Liver (tissue), 9 donors: Measurements from ENCODE around the gene STC2. TPM values are rescaled to one million over a fixed set of nuclear protein-coding genes. Genes with fewer than 3 reads are reported as not detected.
A peak's percentile ranks its signal among the peaks of the same experiment; 100 is the strongest.

Experiments used
- DNase-seq: peaks from one replicate; pipeline ENCODE4 v3.0.0-alpha.2; 2017; ENCODE audit warnings: low spot score
- H3K27ac ChIP-seq, 2 donors: one replicate each; pipeline ENCODE4 v1.7.0; 2013; ENCODE audit warnings: inconsistent platforms in 2 of 2, low read length in 2 of 2, control low read depth in 1 of 2, low read depth in 1 of 2, mild to moderate bottlenecking in 1 of 2
- H3K27me3 ChIP-seq, 4 donors: one replicate each; pipeline versions ENCODE4 v1.6.1 to v1.7.0; 2013; ENCODE audit warnings: low read length in 3 of 4, inconsistent platforms in 1 of 4, mild to moderate bottlenecking in 1 of 4, moderate library complexity in 1 of 4; ENCODE audit not compliant: control insufficient read depth in 4 of 4, insufficient read depth in 4 of 4
- H3K36me3 ChIP-seq, 4 donors: one replicate each; pipeline versions ENCODE4 v1.6.1 to v1.7.0; 2013; ENCODE audit warnings: low read length in 3 of 4, mild to moderate bottlenecking in 3 of 4, low read depth in 1 of 4, moderate library complexity in 1 of 4; ENCODE audit not compliant: control insufficient read depth in 4 of 4, insufficient read depth in 3 of 4
- H3K4me1 ChIP-seq, 4 donors: one replicate each; pipeline versions ENCODE4 v1.6.1 to v1.7.0; 2013; ENCODE audit warnings: low read length in 3 of 4, mild to moderate bottlenecking in 3 of 4, moderate library complexity in 1 of 4; ENCODE audit not compliant: control insufficient read depth in 4 of 4, insufficient read depth in 4 of 4
- H3K4me3 ChIP-seq, 3 donors: one replicate each; pipeline versions ENCODE4 v1.6.1 to v1.7.0; 2013; ENCODE audit warnings: low read length in 3 of 3, control low read depth in 1 of 3, low read depth in 1 of 3, mild to moderate bottlenecking in 1 of 3
- H3K9ac ChIP-seq, 2 donors: one replicate each; pipeline ENCODE4 v1.7.0; 2013; ENCODE audit warnings: low read length in 2 of 2, mild to moderate bottlenecking in 2 of 2, moderate library complexity in 2 of 2, control low read depth in 1 of 2, low read depth in 1 of 2
- H3K9me3 ChIP-seq, 4 donors: one replicate each; pipeline versions ENCODE4 v1.6.1 to v1.7.0; 2013; ENCODE audit warnings: low read length in 3 of 4; ENCODE audit not compliant: control insufficient read depth in 4 of 4
- EGR1 ChIP-seq, 2 donors: IDR thresholded peaks; 2 replicates each; pipeline ENCODE4 v1.6.1; 2016 to 2018; ENCODE audit warnings: antibody characterized with exemption in 2 of 2, low read depth in 2 of 2
- GABPA ChIP-seq, 2 donors: IDR thresholded peaks in 1 of 2; conservative IDR thresholded peaks in 1 of 2; 2 replicates each; pipeline ENCODE4 v1.6.1; 2016; ENCODE audit warnings: antibody characterized with exemption in 2 of 2, mild to moderate bottlenecking in 1 of 2, moderate library complexity in 1 of 2
- HNF4A ChIP-seq, 2 donors: conservative IDR thresholded peaks; 2 replicates each; pipeline ENCODE4 v1.6.1; 2016; ENCODE audit warnings: antibody characterized with exemption in 2 of 2, mild to moderate bottlenecking in 2 of 2
- HNF4G ChIP-seq: IDR thresholded peaks from 2 replicates; pipeline ENCODE4 v1.6.1; 2016; ENCODE audit warnings: antibody characterized with exemption
- JUND ChIP-seq, 2 donors: IDR thresholded peaks; 2 replicates each; pipeline ENCODE4 v1.6.1; 2016; ENCODE audit warnings: antibody characterized with exemption in 2 of 2
- NR2F2 ChIP-seq: IDR thresholded peaks from 2 replicates; pipeline ENCODE4 v1.6.1; 2016; ENCODE audit warnings: antibody characterized with exemption
- RAD21 ChIP-seq, 2 donors: IDR thresholded peaks; 2 replicates each; pipeline ENCODE4 v1.6.1; 2016; ENCODE audit warnings: antibody characterized with exemption in 2 of 2, mild to moderate bottlenecking in 2 of 2
- SP1 ChIP-seq: IDR thresholded peaks from 2 replicates; pipeline ENCODE4 v1.6.1; 2018; ENCODE audit warnings: antibody characterized with exemption, mild to moderate bottlenecking
- WGBS: extraction: QIAGEN DNeasy Blood & Tissue Kit; methylation state at CpG from one replicate; pipeline ENCODE4 v1.1.7; 2013; 5-methylcytosine and 5-hydroxymethylcytosine counted together
- polyA plus RNA-seq, 2 donors: library from polyadenylated mRNA; stranded (reverse) in 1 of 2; unstranded in 1 of 2; fragments of 200-250 nt in 1 of 2; fragments of >200 nt in 1 of 2; fragmentation: Nextera tagmentation in 1 of 2; extraction: Ambion mirVana in 1 of 2; gene quantifications; one replicate each; pipeline versions ENCODE4 v1.2.1 to v1.2.3, GENCODE V29; 2013 to 2015
- total RNA-seq, 2 donors: library from RNA; depleted of rRNA; stranded (reverse); fragments of >200 nt; gene quantifications; one replicate each; pipeline ENCODE4 v1.2.3, GENCODE V29; 2014
- TF ChIP-seq, protein P1 (sequence below): fragments of 150-350 bp; IDR thresholded peaks from 2 replicates; pipeline ENCODE4 v1.5.1; 2017; ENCODE audit warnings: improper control_type of control experiment, low read depth, low read length; ENCODE audit not compliant: missing input control
- TF ChIP-seq, protein P2 (sequence below): IDR thresholded peaks from 2 replicates; pipeline ENCODE4 v1.6.1; 2016; ENCODE audit warnings: antibody characterized with exemption
- TF ChIP-seq, protein P3 (sequence below): IDR thresholded peaks from 2 replicates; pipeline ENCODE4 v1.6.1; 2016; ENCODE audit warnings: antibody characterized with exemption, mild to moderate bottlenecking
- TF ChIP-seq, protein P4 (sequence below): IDR thresholded peaks from 2 replicates; pipeline ENCODE4 v1.6.1; 2016; ENCODE audit warnings: antibody characterized with exemption
- donor health status: healthy.
- donor health status: healthy.
- donor health status: healthy.
- donor health status: healthy.
- donor health status: healthy.

The STC2 gene
- total and polyA plus RNA-seq, 4 donors, result 0.04 to 0.18 (median 0.17) TPM; not detected in 1

DNA sequence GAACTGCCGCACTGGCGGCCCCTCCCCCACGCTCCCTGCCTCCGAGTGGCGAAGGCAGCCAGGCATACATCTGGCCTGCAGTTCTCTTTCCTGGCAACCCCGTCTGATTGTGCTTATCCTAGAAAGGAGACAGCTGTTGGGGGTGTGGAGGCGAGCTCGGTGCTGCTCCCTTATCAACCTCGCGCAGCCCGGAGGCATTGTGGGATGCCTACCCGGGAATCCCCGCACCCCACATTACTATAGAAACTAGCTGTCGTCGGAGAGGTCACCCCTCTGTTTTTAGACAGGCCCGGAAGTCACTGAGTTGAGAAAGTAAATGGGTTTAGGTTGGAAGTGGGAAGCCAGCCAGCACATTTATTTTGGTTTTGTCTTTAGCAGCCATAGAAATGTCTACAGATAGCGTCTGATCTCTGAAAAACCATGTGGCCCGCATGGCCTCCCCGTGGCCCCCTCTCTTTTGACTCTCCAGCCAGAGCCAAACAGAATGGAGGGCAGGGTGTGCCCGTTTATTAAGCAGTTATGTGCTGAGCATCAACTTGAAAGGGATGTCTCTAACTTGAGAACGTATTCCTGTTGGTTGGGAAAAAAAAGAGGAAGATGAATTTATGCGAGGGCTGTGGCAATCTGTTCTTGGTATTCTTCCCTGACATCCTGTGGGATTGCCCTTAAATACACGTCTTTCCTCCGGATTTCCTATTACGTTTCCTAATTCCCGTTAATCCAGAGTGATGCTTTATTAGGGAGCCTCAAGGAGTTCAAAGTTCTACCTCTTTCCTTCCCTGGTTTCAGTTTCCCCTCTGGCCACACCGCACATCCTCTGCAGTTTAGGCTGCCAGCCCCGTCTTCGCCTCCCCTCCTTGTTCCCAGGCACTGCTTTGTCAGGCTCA lies 3.9 kb downstream of the STC2 start:
- Histone ChIP-seq H3K27me3 (peaks cover 2 to 10% (median 9%) of the 10 kb centered on the region in 4 donors), H3K9me3 (no peaks in the 10 kb centered on the region), H3K4me3 (no peak overlapping the region), H3K27ac (no peak overlapping the region), H3K4me1 (peaks cover 12 to 44% (median 37%) of the 10 kb centered on the region in 4 donors), H3K9ac (no peak overlapping the region), H3K36me3 (no peaks in the 10 kb centered on the region)
- peak; percentile 30 for TF ChIP-seq NR2F2
- TF ChIP-seq, protein P1, sequence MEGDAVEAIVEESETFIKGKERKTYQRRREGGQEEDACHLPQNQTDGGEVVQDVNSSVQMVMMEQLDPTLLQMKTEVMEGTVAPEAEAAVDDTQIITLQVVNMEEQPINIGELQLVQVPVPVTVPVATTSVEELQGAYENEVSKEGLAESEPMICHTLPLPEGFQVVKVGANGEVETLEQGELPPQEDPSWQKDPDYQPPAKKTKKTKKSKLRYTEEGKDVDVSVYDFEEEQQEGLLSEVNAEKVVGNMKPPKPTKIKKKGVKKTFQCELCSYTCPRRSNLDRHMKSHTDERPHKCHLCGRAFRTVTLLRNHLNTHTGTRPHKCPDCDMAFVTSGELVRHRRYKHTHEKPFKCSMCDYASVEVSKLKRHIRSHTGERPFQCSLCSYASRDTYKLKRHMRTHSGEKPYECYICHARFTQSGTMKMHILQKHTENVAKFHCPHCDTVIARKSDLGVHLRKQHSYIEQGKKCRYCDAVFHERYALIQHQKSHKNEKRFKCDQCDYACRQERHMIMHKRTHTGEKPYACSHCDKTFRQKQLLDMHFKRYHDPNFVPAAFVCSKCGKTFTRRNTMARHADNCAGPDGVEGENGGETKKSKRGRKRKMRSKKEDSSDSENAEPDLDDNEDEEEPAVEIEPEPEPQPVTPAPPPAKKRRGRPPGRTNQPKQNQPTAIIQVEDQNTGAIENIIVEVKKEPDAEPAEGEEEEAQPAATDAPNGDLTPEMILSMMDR, result no peak
- TF ChIP-seq, protein P2, sequence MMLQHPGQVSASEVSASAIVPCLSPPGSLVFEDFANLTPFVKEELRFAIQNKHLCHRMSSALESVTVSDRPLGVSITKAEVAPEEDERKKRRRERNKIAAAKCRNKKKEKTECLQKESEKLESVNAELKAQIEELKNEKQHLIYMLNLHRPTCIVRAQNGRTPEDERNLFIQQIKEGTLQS, result no peak
- TF ChIP-seq SP1, result peak; percentile 18
- DNase-seq, result no peak
- 58% methylated on average over 29 of the region's 29 CpGs for WGBS

DNA sequence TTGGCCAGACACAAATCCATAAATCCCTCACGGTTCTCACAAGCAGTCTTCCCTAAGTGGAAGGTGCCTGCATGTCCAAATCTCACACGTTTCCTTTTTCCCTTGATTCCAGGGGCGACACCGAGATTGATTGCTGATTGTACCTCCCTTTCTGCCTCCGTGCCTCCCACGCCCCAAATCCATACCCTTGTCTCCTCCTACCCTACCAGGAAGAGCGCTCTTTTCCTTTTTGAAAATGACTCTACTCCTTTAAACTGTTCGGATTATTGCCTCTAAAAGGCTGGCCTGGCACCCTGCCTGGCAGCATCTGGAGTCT lies 4.5 kb downstream of the STC2 start:
- H3K4me1 ChIP-seq, result peaks cover 9 to 38% (median 32%) of the 10 kb centered on the region in 4 donors
- 64% methylated on average over 8 of the region's 8 CpGs for WGBS
- H3K9me3 ChIP-seq, result no peaks in the 10 kb centered on the region
- no peak for DNase-seq
- no peaks in the 10 kb centered on the region for H3K36me3 ChIP-seq
- TF ChIP-seq RAD21 (IDR thresholded peaks at IDR 0.05) (no peak), EGR1 (IDR thresholded peaks at IDR 0.05; ENCODE audit: low read depth in 2 of 2) (no peak), GABPA (IDR thresholded peaks at IDR 0.05 in 1 of 2, conservative IDR thresholded peaks at IDR 0.05 in 1 of 2) (no peak), SP1 (no peak), HNF4G (no peak), HNF4A (conservative IDR thresholded peaks at IDR 0.05) (no peak), JUND (IDR thresholded peaks at IDR 0.05) (no peak)
- TF ChIP-seq, protein P3, sequence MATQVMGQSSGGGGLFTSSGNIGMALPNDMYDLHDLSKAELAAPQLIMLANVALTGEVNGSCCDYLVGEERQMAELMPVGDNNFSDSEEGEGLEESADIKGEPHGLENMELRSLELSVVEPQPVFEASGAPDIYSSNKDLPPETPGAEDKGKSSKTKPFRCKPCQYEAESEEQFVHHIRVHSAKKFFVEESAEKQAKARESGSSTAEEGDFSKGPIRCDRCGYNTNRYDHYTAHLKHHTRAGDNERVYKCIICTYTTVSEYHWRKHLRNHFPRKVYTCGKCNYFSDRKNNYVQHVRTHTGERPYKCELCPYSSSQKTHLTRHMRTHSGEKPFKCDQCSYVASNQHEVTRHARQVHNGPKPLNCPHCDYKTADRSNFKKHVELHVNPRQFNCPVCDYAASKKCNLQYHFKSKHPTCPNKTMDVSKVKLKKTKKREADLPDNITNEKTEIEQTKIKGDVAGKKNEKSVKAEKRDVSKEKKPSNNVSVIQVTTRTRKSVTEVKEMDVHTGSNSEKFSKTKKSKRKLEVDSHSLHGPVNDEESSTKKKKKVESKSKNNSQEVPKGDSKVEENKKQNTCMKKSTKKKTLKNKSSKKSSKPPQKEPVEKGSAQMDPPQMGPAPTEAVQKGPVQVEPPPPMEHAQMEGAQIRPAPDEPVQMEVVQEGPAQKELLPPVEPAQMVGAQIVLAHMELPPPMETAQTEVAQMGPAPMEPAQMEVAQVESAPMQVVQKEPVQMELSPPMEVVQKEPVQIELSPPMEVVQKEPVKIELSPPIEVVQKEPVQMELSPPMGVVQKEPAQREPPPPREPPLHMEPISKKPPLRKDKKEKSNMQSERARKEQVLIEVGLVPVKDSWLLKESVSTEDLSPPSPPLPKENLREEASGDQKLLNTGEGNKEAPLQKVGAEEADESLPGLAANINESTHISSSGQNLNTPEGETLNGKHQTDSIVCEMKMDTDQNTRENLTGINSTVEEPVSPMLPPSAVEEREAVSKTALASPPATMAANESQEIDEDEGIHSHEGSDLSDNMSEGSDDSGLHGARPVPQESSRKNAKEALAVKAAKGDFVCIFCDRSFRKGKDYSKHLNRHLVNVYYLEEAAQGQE, result no peak
- TF ChIP-seq, protein P4, sequence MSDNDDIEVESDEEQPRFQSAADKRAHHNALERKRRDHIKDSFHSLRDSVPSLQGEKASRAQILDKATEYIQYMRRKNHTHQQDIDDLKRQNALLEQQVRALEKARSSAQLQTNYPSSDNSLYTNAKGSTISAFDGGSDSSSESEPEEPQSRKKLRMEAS, result no peak
- TF ChIP-seq, protein P2, result no peak
- TF ChIP-seq, protein P1, result no peak
- H3K4me3 ChIP-seq, result no peak overlapping the region
- no peak overlapping the region for H3K9ac ChIP-seq
- no peak overlapping the region for H3K27ac ChIP-seq
- H3K27me3 ChIP-seq, result peaks cover 0 to 9% (median 6%) of the 10 kb centered on the region in 4 donors
